ENCODE data around the gene C1orf21.

Gene C1orf21

DNA sequence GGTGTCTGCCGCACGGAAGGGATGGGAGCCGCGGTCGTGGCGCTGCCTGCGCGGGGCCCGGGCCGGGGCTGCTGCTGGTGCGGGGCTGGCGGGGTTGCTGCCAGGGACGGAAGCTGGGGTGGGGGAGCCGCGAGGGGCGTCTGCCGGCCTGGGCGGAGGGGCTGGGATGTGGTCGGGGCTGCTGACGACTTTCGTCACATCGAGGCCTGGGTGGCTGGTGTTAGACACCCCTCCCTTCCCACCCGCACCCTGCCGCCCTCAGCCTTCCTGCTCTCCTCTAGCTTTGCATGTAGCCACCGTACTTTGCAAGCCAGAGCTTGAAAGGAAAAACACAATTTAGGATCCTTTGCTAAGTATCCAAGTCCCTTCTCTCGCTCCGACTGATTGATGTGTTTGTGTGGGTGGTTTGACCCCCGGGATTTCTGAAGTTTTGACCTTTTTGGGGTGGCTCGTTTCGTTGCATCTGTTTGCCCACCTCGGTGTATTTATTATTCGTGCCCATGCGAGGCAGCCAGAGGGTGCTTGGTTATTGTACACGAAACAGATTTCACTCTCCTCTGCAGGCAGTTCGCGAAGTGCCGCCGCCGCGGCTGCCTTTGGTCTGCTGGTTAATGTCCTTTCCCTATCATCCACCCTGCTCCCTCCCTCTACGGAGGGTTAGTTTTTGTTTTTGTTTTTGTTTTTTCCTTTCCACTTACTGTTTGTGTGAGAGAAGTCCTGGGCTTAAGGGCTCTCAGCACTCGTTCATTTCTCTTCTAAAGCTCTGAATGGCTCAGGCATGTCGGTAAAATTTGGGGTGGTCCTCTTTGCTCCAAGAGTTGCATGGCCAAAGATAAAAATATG, 868 bp downstream of the C1orf21 start:
- Histone ChIP-seq H3K4me1 (no peaks in the 10 kb centered on the region), H3K9ac (no peak overlapping the region), H3K27ac (peak overlapping the region; percentile 11), H3K4me3 (ENCODE audit: low read depth, low read length) (peak overlapping the region; percentile 65), H3K4me2 (ENCODE audit: low read length) (peak overlapping the region; percentile 98), H3K9me3 (ENCODE audit: control insufficient read depth, low read length) (no peaks in the 10 kb centered on the region), H3K27me3 (ENCODE audit: control insufficient read depth, insufficient read depth, low read length) (no peaks in the 10 kb centered on the region), H3K36me3 (ENCODE audit: control insufficient read depth, insufficient read depth, low read length) (no peaks in the 10 kb centered on the region), H2AFZ (peak overlapping the region; percentile 92), H3K79me2 (no peaks in the 10 kb centered on the region)
- TF ChIP-seq, protein P1, sequence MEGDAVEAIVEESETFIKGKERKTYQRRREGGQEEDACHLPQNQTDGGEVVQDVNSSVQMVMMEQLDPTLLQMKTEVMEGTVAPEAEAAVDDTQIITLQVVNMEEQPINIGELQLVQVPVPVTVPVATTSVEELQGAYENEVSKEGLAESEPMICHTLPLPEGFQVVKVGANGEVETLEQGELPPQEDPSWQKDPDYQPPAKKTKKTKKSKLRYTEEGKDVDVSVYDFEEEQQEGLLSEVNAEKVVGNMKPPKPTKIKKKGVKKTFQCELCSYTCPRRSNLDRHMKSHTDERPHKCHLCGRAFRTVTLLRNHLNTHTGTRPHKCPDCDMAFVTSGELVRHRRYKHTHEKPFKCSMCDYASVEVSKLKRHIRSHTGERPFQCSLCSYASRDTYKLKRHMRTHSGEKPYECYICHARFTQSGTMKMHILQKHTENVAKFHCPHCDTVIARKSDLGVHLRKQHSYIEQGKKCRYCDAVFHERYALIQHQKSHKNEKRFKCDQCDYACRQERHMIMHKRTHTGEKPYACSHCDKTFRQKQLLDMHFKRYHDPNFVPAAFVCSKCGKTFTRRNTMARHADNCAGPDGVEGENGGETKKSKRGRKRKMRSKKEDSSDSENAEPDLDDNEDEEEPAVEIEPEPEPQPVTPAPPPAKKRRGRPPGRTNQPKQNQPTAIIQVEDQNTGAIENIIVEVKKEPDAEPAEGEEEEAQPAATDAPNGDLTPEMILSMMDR (IDR thresholded peaks at IDR 0.05): no peak

DNA sequence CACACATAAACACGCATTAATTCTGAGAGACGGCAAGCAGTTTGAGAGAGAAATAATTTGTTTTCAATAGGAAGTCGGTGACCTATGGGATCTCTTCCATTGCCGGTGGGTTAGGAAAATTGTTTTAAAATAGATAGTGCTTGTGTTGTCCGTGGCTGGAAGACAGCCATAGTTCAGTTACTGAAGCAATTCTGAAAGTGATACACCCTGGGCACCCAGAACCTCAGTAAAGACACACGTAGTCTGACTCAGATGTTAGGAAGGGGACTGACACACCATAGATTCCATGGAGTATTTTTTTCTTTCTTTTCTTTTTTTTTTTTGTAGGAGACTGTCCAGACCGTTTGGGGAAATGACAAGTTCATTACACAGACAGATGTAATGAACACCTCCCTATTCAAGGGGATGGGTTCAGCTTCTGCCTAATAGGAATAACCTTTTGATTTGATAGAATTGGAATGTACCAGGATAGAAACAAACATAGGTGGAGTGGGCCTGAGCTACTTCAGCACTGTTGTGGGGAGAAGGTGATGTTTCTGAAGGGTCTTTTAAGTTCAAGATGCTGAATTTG, 1.6 kb downstream of the C1orf21 start:
- no peaks in the 10 kb centered on the region for H3K4me1 ChIP-seq
- no peaks in the 10 kb centered on the region for H3K36me3 ChIP-seq (ENCODE audit: control insufficient read depth, insufficient read depth, low read length)
- peak overlapping the region; percentile 98 for H3K4me2 ChIP-seq (ENCODE audit: low read length)
- H3K27ac ChIP-seq: peak overlapping the region; percentile 11
- H2AFZ ChIP-seq: peak overlapping the region; percentile 92
- H3K79me2 ChIP-seq: no peaks in the 10 kb centered on the region
- no peak overlapping the region for H3K9ac ChIP-seq
- no peaks in the 10 kb centered on the region for H3K27me3 ChIP-seq (ENCODE audit: control insufficient read depth, insufficient read depth, low read length)
- H3K9me3 ChIP-seq (ENCODE audit: control insufficient read depth, low read length): no peaks in the 10 kb centered on the region
- peak overlapping the region; percentile 65 for H3K4me3 ChIP-seq (ENCODE audit: low read depth, low read length)
- TF ChIP-seq, protein P1 (IDR thresholded peaks at IDR 0.05): no peak

DNA sequence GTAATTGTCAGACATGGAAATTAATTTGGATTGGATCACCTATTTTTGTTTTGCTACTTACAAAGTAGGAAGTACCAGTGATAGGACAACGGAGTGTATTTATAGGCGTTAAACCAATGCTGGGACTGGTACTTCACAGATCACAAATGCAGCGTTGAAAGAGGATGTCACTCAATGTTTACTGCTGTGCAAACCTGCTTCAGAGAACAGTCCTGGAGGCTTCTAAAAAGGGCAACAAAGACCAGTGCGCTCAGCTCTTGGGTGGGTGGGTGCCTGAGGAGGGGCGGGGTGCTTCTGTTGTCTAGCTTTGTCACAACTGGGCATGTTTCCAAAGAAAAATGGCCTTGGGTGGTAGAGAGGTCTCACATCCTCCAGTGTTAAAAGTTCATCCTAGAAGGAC, 2.1 kb downstream of the C1orf21 start:
- Histone ChIP-seq H2AFZ (no peak overlapping the region), H3K4me1 (no peaks in the 10 kb centered on the region), H3K79me2 (no peaks in the 10 kb centered on the region), H3K27me3 (ENCODE audit: control insufficient read depth, insufficient read depth, low read length) (no peaks in the 10 kb centered on the region), H3K9me3 (ENCODE audit: control insufficient read depth, low read length) (no peaks in the 10 kb centered on the region), H3K4me2 (ENCODE audit: low read length) (no peak overlapping the region), H3K36me3 (ENCODE audit: control insufficient read depth, insufficient read depth, low read length) (no peaks in the 10 kb centered on the region), H3K27ac (no peak overlapping the region), H3K4me3 (ENCODE audit: low read depth, low read length) (peak overlapping the region; percentile 65), H3K9ac (no peak overlapping the region)
- TF ChIP-seq, protein P1 (IDR thresholded peaks at IDR 0.05): no peak

DNA sequence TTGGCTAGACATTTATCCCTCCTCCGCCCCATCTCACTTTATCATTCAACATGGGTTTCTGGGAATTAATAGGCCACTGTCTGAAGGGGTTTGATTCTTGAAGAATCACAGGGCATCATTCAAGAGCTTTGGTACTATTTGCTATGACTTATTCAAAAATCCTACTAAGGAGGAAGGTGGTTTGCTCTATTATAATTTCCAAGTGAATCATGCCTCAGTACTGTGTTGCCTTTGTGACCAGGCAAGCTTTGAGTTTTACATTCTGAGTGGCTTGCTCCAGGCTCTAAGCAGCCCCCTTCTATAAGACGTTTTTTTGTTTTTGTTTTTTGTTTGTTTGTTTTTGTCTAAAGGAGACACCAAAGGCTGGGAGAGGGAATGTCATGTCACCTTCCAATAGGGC, 2.6 kb downstream of the C1orf21 start:
- Histone ChIP-seq H3K27ac (no peak overlapping the region), H3K9ac (no peak overlapping the region), H3K9me3 (ENCODE audit: control insufficient read depth, low read length) (no peaks in the 10 kb centered on the region), H2AFZ (no peak overlapping the region), H3K4me2 (ENCODE audit: low read length) (no peak overlapping the region), H3K36me3 (ENCODE audit: control insufficient read depth, insufficient read depth, low read length) (no peaks in the 10 kb centered on the region), H3K27me3 (ENCODE audit: control insufficient read depth, insufficient read depth, low read length) (no peaks in the 10 kb centered on the region), H3K79me2 (no peaks in the 10 kb centered on the region), H3K4me3 (ENCODE audit: low read depth, low read length) (no peak overlapping the region), H3K4me1 (no peaks in the 10 kb centered on the region)
- TF ChIP-seq, protein P1 (IDR thresholded peaks at IDR 0.05): no peak

Measured in parathyroid adenoma (tissue), 2 donors.